ENCODE data around the gene SERPINE1. TPM values are rescaled to one million over a fixed set of nuclear protein-coding genes. Genes with fewer than 3 reads are reported as not detected.

The SERPINE1 gene
- total RNA-seq, 3 donors from 2014 or later, result 0.55 to 2.9 (median 1.6) TPM

DNA sequence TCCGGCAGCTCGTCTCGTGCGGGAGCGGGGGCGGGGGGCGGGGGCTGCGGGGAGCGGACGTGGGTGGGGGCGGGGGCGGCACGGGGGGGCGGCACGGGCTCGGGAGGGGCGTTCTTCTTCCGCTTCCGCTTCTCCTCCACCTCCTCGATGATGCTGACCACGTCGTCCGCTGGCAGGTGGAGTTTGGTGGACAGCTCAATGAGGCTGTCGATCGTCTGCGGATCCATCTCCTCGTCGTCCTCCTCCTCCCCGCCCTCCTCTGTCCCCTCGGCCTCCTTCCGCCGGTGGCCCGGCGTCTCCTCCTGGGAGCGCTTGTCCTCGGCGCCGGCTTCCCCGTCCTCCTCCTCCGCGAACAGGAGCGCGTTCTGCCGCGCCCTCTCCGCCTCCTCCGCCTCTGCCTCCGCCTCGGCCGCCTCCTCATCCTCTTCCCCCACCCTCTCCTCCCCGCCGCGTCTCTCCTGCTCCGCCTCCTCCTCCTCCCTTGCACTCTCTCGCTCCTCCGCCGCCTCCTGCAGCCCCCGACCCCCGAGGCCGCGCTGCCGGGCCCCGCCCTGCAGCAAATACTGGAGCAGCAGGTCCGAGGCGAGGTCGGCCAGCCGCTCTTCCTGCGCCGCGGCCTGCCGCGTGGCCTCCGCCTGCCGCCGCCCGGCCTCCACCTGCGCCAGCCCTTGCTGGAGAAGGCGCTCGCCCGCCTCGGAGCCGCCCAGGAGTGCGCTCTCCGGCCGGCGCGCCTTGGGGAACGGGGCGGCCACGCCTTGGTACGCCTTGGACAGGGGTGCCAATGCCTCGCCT is 36.6 kb downstream of the SERPINE1 start:
- H3K4me3 ChIP-seq, result no peak overlapping the region
- ATAC-seq, result peak; percentile 40
- H3K36me3 ChIP-seq (ENCODE audit: low read depth), result no peaks in the 10 kb centered on the region
- DNase-seq, result peak in 1 of 3 donors; percentile 65
- intact Hi-C loops (cut with DNase I, micrococcal nuclease), result no loop called here
- TF ChIP-seq, protein P1, sequence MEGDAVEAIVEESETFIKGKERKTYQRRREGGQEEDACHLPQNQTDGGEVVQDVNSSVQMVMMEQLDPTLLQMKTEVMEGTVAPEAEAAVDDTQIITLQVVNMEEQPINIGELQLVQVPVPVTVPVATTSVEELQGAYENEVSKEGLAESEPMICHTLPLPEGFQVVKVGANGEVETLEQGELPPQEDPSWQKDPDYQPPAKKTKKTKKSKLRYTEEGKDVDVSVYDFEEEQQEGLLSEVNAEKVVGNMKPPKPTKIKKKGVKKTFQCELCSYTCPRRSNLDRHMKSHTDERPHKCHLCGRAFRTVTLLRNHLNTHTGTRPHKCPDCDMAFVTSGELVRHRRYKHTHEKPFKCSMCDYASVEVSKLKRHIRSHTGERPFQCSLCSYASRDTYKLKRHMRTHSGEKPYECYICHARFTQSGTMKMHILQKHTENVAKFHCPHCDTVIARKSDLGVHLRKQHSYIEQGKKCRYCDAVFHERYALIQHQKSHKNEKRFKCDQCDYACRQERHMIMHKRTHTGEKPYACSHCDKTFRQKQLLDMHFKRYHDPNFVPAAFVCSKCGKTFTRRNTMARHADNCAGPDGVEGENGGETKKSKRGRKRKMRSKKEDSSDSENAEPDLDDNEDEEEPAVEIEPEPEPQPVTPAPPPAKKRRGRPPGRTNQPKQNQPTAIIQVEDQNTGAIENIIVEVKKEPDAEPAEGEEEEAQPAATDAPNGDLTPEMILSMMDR (IDR thresholded peaks at IDR 0.05), result no peak
- peaks cover 32% of the 10 kb centered on the region for H3K4me1 ChIP-seq (ENCODE audit: low read depth)
- no peaks in the 10 kb centered on the region for H3K9me3 ChIP-seq

DNA sequence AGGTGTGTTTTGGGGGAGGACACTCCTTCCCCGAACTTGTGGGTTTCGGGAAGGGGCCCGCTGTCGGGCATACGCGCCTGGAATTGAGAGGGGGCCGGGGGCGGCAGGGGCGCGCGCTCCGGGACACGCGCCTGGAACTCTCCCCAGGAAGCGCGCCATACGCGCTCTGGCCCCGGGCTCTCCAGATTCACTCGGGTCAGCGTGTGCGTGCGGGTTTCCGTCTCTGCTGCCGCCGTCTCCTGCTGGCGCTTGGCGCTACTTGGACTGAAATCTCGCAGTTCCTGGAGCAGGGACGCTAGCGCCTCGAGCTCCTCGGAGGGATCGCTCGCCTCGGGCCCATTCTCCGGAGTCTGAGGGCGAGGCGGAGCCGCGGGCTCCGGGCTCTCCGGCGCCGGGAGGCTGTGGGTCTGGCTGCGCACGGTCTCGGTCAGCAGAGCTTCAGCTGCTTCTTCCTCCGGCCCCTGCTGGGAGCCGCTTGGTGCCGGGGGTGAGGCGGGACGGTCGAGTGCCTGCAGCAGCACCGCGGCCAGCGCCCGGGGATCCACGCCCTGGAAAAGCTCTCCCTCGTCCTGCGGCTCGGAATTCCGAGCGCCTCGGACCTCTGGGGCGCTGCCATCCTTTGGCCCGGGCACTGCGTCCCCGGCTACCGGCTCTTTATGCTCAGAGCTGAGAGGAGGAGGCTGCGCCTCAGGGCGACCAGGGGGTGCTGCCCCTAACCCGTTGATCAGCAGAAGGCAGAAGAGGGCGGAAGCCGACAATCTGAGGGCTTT is 37.4 kb downstream of the SERPINE1 start:
- Histone ChIP-seq H3K4me1 (ENCODE audit: low read depth) (peaks cover 35% of the 10 kb centered on the region), H3K9me3 (no peaks in the 10 kb centered on the region), H3K36me3 (ENCODE audit: low read depth) (no peaks in the 10 kb centered on the region), H3K4me3 (no peak overlapping the region)
- intact Hi-C loops (cut with DNase I, micrococcal nuclease), result no loop called here
- no peak for DNase-seq
- TF ChIP-seq, protein P1 (IDR thresholded peaks at IDR 0.05), result no peak
- peak; percentile 33 for ATAC-seq

DNA sequence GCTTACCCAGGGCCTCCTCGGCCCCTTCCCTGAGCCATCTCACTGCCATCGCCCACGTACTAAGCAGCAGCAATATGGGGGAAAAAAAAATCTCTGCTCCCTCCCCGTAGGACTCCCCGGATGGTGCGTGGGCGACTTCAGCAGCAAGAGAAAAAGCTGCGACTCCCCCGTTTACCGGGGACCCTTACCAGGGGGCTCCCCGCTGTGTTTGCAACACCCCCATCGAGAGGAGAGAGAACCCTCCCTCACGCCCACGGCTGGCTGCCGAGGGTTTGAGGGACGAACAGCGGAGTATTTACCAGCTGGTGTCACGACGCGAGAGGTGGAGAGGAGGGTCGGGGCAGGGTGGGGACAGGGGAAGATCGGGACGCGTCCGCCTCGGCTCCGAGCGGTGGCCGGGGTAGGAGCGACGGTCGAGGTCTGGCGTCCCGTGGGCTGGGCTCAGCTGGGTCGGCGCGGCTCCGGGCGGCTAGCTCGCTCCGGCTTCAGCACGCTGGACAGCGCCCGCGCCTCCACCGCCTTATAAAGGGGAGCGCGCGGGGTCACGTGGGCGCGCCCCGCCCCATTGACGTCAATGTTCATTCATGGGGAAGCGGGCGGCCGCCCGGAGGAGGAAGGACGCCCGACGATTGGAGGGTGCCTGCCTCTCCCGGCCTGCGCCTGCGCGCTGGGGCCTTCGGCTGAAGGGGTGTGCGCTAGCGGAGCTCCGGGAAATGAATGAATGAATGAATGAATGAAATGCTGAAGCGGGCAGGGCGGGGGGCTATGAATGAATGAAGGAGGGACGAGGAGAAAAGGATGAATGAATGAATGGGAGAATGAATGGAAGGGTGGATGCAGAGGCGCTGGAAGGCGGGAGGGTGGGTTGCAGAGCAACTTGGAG is 38.4 kb downstream of the SERPINE1 start, which contains the start of gene VGF:
VGF (minus strand) TSS at position 495 of the 883 bp plus-strand sequence. CDS start 726 bp downstream, outside the sequence.
- H3K4me3 ChIP-seq, result no peak within 1 kb of the TSS
- H3K4me1 ChIP-seq (ENCODE audit: low read depth), result peaks cover 41% of the 10 kb centered on the region
- H3K9me3 ChIP-seq, result no peaks in the 10 kb centered on the region
- DNase-seq, result peak; percentile 95 to 97 (median 96)
- ATAC-seq, result peak; percentile 88
- TF ChIP-seq, protein P1 (IDR thresholded peaks at IDR 0.05), result no peak
- intact Hi-C loops (cut with DNase I, micrococcal nuclease), result no loop called here
- no peaks in the 10 kb centered on the region for H3K36me3 ChIP-seq (ENCODE audit: low read depth)

DNA sequence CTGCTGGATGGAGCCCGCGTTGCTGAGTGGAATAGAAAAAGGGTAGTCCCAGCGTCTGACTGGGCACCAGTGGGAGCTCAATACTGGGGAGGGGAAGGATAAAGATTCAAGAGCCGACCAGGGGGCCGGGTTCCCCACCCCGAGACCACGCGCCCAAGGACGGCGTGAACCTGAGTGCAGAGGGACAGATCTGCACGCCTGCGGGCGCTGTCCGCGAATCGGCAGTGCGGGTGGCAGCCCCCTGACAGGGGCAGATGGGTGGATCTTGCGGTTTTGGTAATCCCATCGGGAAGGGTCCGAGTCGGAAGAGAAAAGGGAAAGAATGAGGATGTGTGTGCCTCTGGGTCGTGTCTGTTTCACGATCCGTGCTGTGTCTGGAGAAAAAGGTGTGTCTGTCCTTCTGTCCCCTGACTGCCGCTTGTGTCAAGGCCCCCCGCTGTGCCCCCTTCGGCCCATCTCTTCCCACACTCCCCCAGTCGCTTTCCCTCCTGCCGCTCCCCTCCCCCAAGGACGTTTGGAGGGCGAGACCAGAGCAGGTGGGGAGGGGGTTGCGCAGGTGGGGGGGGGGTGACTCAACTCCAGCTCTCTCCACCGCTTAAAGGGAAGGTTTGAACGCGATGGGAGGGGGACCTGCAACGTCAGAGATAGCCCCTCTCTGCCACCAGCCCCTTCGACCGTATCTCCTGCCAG is 39.2 kb downstream of the SERPINE1 start:
- no peak for DNase-seq
- Histone ChIP-seq H3K4me1 (ENCODE audit: low read depth) (peaks cover 41% of the 10 kb centered on the region), H3K4me3 (no peak overlapping the region), H3K36me3 (ENCODE audit: low read depth) (no peaks in the 10 kb centered on the region), H3K9me3 (no peaks in the 10 kb centered on the region)
- no peak for ATAC-seq
- intact Hi-C loops (cut with DNase I, micrococcal nuclease), result no loop called here
- TF ChIP-seq, protein P1 (IDR thresholded peaks at IDR 0.05), result no peak

DNA sequence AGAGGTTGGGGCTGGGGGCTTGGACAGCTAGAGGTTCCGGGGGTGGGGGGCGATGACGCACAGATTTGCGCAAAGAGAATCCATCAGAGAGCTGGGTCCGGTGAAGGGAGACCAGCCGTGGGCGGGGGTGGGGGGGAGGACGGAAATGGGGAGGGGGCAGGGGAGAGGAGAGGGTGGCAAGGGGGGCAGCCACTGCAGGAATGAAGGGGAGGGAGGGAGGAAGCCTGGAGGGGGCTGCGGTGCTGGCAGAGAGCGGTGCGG is 39.7 kb downstream of the SERPINE1 start:
- DNase-seq, result no peak
- Histone ChIP-seq H3K4me1 (ENCODE audit: low read depth) (peaks cover 41% of the 10 kb centered on the region), H3K36me3 (ENCODE audit: low read depth) (no peaks in the 10 kb centered on the region), H3K9me3 (no peaks in the 10 kb centered on the region), H3K4me3 (no peak overlapping the region)
- intact Hi-C loops (cut with DNase I, micrococcal nuclease), result no loop called here
- TF ChIP-seq, protein P1 (IDR thresholded peaks at IDR 0.05), result no peak
- no peak for ATAC-seq

Measured in mucosa of descending colon (tissue), 3 donors.